D341Med (cell line): ENCODE measurements around the gene TBX19.
A peak's percentile ranks its signal among the peaks of the same experiment; 100 is the strongest.

Source experiments
- DNase-seq: peaks from one replicate; pipeline ENCODE4 v3.0.0; 2012; ENCODE audit warnings: low spot score

Gene TBX19

DNA sequence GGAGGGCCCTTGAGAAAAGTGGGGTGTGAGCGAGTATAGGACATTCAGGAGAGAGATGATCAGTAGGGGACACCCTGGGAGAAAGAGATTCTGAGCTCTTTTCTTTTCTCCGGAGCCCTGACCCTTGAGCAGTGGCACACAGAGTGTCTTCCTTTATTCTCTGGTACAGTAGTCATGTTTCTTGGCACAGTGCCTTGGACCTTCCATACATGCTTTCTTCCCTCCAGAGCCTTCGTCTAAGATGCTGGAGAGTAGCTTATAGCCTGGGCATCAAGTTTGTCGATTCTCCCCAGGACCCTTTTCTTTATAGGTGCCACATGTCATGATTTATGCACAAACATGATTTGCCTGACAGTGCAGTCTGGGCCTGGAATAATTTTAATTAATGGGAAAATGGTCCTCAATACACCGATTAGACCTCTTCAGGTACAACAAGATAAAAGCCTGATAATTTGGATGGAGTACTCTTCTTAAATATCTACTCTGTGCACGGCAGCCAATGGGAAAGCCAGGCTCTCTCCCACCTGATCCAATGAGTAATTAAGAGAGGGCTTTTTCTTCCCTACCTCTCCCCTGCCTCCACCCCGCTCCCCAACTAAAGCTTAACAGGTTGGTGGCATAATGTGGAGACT lies at the start of gene TBX19:
Gene TBX19, plus strand, starts transcription at position 582 of the 632 bp plus-strand sequence. CDS start 214 bp downstream, outside the sequence.
- DNase-seq: no peak

DNA sequence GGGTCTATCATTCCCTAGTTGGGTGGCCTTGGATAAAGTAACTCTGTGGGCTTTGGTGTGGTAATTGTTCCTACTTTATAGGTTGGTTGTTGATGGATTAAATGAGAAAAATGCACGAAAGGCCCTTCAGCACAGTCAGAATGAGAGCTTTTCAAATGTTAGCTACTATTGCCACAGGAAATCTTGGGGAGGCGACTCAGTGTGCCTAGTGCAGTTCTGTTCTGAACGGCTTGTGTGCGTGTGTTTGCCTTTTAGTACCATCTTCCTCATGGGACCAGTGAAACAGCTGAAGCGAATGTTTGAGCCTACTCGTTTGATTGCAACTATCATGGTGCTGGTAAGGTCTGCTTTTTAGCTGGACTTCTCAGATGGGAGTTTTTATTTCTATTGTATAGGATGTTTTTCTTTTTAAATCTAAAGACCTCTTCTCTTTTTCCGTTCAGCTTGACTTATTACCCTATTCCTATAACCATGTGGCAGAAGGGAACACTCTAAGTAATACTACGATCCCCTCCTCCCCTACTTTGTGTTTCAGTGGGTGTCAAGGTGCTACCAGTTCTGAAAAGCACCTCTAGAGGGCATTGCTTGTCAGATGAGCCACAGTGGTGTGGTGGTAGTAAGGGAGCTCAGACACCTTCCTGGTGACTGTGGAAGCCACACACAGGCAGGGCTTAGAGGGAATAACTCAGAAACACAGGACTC lies 45.7 kb upstream of the TBX19 start:
- peak; percentile 81 for DNase-seq

DNA sequence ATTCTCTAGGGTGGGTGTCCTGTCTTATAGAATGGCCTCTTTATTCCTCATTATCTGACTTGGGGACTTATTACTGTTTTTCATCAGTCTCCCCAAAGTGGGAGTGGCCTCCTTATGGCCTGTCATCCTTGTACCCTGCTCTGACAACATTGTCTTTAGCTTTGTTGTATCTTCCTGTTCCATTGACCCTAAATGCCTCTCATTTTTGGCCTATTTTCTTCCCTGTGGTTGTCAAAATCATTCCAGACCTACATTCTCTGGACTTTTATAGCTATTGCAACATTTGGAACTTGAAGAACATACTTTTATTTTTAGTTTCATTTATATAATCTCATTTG lies 45.2 kb upstream of the TBX19 start:
- DNase-seq: no peak

DNA sequence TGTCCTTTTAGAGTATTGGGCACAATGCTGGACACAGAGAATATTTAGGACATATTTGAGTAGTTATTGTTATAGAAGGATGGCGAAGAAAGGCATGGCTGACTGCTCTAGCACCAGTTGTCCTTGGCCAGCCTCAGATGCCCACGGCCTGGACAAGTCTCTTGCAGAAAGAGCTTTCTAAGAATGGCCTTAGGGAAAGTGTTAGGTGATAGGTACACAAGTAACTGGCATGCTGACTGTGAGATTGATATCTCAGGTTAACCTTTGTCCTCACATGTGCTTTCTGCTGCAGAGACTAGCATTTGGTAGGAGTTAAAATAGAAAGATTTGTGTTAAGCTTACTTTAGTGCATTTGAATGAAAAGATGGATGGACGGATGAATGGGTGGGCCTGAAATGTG lies 44.7 kb upstream of the TBX19 start:
- DNase-seq: no peak

DNA sequence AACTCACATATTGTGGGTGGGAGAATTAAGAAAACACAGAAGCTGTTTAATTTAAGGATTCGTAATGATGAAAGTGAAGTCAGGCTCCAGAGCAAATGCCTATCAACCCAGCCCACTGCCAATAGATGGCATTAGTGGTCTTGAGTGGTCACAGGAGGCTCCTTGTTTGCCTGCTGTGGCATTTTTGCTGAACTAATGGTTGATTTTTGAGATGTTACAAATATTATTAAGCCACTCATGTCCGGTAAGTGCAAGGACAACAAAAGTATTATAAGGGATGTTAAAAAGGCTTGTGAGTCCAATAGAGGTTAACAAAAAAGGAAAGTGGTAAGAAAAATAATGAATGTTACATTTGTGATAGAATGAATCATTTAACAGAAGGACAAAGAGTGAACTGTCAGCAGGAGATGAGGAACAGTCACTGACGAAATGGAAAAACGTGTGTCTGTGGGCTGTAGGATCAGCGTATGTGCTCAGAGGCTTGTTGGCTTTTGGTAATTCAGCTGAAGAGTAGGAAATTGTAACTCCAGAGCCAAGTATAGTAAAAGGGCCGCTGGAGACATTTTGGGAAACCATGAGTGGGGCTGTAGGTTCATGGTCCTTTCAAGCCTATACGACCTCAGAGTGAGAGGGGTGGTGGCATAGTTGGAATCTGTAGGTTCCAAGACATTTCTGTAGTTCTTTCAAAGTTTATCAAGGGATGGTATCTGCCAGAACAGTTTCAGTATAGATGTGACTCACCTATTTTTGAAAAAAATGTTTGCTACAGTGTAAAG lies 43.7 kb upstream of the TBX19 start:
- DNase-seq: no peak

DNA sequence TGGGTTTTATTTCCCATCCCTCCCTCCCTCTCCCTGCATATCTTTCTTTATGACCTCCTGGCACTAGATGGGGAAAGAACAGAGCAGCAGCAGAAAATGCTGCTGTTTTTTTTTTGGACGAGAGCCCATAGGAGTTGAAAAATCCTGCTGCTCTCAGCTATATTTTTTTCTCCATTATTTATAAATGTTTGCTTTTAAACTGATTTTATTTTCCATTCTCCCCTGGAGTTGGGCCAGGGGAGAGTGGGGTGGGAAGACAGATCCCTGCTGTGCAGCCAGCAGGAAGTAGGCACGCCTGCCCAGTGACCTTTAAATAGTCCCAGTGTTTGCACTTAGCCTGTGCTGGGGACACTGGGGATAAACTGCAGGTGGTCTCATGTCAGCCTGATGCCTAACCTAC lies 37.5 kb upstream of the TBX19 start:
- DNase-seq: no peak

DNA sequence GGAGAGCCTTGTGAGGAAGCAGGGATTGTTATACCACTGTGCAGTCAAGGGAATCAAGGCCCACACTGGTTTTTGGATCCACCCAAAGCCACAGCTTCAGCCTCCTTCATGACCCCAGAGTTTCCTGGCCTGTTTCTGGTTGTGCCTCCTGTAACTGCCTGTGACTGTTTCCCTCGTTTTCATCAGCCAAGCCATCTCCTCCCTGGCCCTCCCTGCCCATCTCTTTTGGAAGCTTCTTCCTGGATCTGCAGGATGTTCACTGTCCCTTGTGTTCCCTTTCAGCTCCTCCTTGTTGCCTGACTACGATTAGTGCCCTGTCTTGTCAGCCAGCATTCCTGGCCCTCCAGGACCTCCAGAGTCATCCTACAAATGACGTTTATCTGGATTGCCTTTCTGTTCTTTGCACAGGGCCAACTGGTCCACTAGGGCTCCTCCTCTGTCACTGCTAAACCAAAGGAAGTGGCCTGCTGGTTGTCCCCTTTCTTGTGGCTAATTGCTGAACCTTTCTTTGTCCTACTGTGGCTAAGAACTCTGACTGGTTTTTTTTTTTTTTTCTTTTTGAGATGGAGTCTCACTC lies 37.0 kb upstream of the TBX19 start:
- DNase-seq: no peak

DNA sequence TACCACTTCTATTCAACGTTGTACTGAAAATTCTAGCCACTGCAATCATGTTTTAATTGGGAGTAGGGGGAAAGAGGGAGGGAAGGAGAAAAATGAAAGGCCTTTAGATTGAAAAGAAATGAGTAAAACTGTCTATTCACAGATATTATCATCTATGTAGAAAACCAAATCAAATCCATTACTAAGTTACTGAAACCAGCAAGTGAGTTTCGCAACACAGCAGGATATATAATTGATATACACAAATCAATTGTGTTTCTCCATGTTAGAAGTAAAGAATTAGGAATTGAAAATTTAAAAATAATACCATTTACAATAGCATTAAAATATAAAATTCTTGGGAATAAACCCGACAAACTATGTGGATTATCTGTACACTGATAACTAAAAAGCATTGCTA lies 35.6 kb upstream of the TBX19 start:
- DNase-seq: no peak

DNA sequence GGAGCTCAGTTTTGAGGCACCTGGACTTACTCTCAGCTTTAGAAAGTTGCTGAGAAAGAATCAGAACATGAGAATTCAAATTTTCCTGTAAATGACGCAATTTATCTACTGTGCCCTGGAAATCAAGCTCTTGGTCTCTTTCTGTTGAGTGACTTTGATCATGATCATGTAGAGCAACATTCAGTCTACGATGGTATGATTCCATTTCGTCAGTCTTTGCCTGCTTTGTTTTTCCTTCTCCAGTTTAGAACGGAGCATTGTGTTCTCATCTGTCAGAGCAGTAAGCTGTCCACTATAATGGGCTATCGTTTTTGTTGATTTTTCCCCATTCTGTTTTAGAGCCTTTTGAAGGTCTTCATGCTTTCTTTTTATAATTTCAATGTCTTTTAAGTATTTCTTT lies 34.2 kb upstream of the TBX19 start:
- no peak for DNase-seq

DNA sequence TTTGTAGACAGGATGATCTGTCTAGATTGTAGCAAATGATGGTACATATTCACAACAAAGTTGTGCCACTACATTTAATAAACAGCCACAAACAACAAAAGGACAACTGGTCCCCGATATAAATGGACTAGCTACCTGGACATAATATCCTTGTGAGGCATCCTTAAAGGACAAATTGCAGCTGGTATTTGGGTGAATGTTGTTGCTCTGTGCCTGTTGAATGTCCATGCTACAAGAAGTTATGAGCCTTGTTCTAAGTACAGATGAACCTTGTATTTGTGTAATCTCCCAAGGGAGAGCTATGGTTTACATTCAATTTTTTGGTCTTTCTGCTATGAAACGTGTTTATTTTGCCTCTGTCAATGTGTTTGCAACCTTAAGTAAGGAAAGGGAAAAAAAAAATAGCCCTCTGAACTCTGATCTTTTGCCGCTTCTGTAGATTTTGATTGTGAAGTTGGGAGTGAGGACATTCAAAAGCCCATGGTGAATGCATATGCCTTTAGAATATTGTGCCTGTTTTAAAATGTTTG lies 28.4 kb upstream of the TBX19 start:
- no peak for DNase-seq

DNA sequence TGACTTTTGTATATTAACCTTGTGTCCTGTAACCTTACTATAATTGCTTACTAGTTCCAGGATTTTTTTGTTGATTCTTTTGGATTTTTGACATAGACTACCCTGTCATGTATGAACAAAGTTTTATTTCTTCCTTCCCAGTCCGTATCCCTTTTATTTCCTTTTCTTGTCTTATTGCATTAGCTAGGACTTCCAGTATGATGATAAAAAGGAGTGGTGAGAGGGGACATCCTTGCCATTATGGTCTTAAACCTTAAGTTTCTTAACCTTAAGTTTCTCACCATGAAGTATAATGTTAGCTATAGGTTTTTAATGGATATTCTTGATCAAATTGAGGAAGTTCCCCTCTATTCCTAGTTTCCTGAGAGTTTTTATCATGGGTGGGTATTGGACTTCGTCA lies 24.5 kb upstream of the TBX19 start:
- DNase-seq: no peak

DNA sequence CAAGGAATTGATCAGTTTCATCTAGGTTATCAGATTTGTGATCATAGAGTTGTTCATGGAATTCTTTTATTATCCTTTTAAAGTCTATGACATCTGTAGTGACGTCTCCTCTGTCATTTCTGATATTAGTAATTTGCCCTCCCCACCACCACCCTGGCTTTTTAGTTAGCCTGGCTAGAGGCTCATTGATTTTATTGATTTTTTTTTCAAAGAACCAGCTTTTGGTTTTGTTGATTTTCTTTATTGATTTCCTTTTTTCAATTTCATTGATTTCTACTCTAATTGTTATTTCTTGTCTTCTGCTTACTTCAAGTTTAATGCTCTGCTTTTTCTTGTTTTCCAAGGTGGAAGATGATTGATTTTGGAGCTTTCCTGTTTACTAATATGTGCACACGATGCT lies 23.3 kb upstream of the TBX19 start:
- DNase-seq: no peak

DNA sequence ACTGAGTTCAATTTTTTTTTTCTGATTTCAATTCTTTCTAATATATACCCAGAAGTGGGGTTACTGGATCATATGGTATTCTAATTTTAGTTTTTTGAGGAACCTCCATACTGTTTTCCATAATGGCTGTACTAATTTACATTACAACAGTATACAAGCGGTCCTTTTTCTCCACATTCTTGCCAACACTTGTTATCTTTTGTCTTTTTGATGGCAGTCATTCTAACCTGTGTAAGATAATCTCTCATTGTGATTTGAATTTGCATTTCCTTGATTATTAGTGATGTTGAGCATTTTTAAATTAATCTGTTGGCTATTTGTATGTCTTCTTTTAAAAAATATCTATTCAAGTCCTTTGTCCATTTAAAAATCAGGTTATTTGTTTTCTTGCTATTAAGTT lies 21.1 kb upstream of the TBX19 start:
- DNase-seq: no peak

DNA sequence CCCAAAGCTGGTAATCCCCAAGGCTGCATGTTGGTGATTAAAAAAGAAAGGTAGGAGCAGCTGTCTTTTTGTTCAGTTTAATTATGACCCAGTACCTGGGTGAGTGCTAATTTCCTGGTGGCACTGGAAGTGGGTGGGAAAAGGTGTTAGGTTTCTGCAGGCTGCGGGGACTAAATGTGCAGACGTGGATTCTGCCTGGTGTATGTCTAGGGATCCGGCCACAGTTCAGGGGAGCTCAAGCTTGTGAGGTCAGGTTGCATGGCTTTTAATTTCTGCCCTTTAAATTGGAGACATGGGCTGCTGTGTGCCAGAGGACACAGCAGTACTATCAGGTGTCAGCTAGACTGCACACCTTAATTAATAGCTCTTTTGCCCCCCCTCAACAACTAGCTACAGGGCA lies 20.3 kb upstream of the TBX19 start:
- peak; percentile 58 for DNase-seq

DNA sequence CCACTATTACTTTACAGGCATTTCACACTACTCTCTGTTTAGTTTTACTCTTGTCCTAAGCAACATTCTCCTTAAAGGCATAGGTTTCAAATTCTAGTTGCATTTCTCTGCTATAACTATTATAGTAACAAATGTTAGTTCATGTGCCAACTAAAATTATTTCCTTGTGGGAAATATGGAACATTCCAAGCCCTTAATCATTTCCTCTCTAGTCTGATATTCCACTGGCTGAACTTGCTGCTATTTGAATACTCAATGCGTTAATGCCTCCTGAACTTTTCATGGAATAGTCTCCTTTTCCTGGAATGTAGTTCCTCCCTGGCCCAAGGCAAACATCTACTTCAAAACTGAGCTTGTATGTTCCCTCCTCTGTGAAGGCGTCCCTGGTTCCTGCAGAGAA lies 19.3 kb upstream of the TBX19 start:
- DNase-seq: no peak

DNA sequence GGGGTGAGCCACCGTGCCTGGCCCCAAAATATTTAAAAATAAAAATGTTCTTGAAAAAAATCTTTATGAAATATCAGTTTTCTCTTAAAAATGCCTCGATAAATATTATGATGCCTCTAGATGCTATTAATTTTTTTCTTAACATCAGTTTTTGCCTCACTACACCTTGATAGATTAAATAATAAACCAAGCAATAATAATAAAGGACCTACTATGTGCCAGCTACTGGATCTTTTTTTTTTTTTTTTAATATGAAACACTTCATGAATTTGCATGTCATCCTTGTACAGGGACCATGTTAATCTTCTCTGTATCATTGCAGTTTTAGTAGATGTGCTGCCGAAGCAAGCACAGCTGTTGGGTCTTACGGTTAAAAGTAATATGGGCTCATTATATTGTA lies 17.5 kb upstream of the TBX19 start:
- DNase-seq: no peak

DNA sequence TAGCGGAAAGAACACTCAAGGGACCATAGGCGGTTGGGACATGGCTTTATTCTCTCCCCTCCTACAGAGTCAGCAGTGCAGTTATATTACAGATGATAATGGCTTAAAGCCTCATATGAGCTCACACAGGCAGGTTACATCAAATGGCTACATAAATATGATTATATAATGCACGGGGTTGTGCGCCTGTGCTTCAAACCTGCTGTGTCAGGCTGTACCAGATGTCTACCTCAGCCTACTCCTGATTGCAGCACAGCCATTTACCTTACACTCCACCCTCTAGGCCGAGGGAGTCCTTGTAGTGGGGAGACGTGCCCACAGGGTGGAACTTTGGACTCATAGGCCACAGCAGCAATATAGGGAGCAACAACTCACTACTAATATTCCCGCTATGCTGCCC lies 16.4 kb upstream of the TBX19 start:
- DNase-seq: no peak

DNA sequence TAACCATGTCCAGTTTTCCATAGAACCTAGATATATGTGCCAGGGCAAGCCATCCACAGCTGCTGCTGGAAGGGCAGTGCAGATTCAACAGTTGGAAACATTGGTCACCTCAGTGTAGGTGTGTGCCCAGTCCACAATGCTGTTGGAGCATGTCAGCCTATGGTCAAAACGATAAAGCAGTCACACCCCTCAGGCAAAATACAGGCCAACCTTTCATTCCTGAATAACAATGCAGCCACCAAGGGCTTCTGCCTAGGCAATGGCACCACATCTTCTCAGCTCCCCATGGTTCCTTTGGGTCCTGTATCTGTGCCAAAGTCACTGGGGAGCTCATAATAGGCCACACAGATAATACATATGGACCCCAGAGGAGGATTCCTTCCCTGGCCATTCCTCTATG lies 15.1 kb upstream of the TBX19 start:
- DNase-seq: no peak

DNA sequence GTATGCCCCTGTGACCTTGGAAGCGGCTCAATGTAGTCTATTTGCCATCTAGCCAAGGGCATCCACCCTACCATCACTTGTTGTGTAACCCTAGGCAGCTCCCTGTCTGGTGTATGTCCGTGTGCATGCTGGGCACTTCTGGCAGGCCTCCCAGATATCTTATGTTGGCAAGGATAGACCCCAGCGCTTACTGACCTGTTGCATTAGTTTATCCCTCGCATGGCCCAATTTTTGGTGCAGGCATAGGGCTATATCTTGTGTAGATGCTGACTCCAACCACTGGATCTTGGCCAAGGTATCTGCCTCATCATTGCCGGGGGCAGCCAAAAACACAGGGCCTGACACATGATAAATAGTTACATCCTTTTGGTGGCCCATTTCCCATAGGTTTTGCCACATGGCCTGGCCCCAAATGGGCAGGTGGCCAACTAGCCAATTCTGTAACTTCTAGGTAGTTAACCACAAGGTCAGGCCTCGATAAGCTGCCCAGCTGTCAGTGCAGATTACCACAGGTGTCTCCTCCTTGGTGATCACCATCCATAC lies 14.0 kb upstream of the TBX19 start:
- DNase-seq: no peak

DNA sequence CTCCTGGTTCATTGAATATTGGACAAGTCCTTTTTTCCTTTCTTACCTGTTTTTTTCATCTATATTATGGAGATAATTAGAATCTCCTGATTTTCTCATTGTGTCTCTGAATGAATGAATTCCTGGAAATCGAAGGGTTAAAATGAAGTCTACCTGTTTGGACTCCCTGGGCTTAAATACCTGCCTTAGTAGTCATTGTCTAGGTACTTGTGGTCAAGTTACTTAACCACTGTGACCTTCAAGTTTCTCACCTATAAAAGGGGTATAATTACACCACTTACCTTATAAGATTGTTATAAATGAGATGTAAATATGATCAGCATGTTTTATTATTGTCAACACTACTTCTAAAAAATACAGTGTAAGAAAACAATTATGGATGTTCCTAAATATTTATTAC lies 9.0 kb upstream of the TBX19 start:
- DNase-seq: no peak

DNA sequence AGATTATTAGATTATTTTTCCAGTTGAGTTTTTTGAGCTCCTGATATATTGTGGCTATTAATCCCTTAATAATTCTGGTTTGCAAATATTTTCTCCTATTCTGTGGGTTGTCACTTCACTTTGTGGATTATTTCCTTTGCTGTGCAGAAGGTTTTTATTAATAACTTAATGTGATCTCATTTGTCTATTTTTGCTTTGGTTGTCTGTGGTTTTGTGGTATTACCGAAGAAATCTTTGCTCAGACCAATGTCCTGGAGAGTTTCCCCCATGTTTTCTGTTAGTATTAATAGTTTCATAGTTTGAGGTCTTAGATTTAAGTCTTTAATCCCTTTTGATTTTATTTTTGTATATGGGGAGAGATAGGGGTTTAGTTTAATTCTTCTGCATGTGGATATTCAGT lies 7.1 kb upstream of the TBX19 start:
- no peak for DNase-seq

DNA sequence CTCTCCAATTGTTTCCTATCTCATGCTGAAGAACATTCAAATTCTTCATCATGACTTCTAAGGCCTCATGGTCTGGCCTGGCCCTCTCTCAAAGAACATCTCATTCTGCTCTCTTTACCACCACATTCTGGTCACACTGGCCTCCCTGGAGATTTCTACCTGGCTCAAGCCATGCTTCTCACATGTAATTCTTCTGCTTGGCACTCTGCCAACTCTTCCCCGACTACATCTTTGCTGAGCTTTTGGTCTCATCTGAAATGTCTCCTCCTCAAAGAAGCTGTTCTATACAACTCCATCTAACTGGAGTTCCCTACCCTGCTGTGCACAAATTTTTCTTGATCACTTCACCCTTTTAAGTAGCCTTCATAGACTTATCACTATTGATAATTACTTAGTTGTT lies 1.4 kb upstream of the TBX19 start:
- no peak for DNase-seq
